GM12865 (cell line): ENCODE data around the gene HSDL2.
"Not testable (repeated sequence)": the region's sequence is repeated elsewhere in the genome, so short reads cannot be mapped to it uniquely, and the experiment has no call there.

ENCODE experiments used
- DNase-seq: peaks from one replicate; pipeline ENCODE4 v3.0.0; 2010; ENCODE audit warnings: low read depth
- H3K4me3 ChIP-seq: 2 replicates; pipeline ENCODE4 v1.5.1; 2011; ENCODE audit warnings: mild to moderate bottlenecking, low read depth, low read length, control low read depth
- TF ChIP-seq, protein P1 (sequence below): IDR thresholded peaks from 2 replicates; pipeline ENCODE4 v1.5.1; 2011; ENCODE audit warnings: low read length, control low read depth, low read depth, inconsistent platforms; ENCODE audit not compliant: insufficient read depth; ENCODE audit errors: missing control alignments

The HSDL2 gene

DNA sequence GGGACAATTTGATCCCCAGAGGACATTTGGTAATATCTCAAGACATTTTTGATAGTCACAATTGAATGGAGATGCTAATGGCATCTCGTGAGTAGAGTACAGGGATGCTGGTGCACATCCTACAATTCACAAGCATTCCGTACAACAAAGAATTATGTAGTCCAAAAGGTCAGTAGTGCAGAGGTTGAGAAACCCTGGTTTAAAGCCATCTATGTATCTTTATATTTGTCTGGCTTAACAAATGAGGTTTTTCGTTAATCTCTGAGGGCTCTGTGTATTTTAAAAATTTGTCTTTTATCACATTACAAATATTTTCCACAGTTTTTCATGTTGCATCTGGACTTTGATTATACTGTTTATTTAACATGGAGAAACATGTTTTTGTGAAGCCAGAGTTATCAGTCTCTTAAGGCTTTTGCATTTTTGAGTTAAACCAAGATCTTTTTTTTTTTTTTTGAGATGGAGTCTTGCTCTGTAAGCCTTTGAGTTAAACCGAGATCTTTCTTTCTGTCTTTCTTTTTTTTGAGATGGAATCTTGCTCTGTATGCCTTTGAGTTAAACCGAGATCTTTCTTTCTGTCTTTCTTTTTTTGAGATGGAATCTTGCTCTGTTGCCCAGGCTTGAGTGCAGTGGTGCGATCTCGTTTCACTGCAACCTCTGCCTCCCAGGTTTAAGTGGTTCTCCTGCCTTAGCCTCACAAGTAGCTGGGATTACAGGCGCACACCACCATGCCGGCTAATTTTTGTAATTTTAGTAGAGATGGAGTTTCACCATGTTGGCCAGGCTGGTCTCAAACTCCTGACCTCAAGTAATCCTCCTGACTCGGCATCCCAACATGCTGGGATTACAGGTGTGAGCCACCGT is 2.8 kb downstream of the HSDL2 start:
- DNase-seq, result no peak
- no peak overlapping the region for H3K4me3 ChIP-seq
- TF ChIP-seq, protein P1, sequence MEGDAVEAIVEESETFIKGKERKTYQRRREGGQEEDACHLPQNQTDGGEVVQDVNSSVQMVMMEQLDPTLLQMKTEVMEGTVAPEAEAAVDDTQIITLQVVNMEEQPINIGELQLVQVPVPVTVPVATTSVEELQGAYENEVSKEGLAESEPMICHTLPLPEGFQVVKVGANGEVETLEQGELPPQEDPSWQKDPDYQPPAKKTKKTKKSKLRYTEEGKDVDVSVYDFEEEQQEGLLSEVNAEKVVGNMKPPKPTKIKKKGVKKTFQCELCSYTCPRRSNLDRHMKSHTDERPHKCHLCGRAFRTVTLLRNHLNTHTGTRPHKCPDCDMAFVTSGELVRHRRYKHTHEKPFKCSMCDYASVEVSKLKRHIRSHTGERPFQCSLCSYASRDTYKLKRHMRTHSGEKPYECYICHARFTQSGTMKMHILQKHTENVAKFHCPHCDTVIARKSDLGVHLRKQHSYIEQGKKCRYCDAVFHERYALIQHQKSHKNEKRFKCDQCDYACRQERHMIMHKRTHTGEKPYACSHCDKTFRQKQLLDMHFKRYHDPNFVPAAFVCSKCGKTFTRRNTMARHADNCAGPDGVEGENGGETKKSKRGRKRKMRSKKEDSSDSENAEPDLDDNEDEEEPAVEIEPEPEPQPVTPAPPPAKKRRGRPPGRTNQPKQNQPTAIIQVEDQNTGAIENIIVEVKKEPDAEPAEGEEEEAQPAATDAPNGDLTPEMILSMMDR, result no peak

DNA sequence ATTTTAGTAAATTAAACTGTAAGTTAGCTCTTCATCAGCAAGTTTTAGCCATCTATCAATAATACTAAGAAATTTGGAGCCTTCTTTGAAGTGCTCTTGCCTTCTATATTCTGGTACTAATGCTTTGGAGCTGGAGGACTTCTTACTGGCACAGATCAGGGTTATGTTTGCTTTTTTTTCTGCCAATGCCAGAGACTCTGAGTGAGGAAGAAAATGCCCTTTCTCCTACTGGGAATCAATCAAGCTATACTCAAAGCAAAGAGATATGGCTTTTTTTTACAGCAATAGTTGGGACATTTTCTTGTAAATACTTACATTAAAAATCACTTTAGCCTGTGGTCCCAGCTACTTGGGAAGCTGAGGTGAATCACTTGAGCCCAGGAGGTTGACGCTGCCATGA is 4.3 kb downstream of the HSDL2 start:
- TF ChIP-seq, protein P1, result no peak
- DNase-seq, result no peak
- no peak overlapping the region for H3K4me3 ChIP-seq

DNA sequence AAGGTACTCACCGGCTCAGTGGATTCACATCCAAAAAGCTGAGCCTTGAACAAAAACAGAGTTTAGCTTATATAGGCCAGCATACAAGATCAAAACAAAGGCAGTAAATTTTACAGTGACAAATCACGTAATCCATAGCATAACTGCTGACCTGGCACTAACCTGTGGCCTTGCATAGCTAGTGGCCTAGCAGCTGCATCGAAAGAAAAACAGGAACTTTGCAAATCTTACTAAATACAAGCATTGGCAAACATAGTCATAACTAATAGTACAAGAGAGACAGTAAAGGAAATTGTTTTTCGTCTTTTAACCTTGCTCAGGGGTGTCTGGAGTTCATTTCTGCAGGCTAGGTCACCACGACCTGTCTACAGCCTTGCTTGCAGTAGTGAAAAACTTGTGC is 4.8 kb downstream of the HSDL2 start:
- H3K4me3 ChIP-seq, result no peak overlapping the region
- TF ChIP-seq, protein P1, result no peak
- DNase-seq, result peak; percentile 47

DNA sequence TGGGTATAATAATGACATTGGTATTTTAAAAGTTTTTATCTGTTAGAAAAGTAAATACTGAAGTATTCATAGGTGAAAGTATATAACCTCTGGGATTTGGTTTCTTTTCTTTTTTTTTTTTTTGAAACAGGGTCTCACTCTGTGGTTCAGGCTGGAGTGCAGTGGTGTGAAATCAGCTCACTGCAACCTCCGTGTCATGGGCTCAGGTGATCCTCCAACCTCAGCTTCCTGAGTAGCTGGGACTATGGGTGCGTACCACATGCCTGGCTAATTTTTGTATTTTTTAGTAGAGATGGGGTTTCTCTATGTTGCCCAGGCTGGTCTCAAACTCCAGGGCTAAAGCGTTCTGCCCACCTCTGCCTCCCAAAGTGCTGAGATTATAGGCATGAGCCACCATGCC is 7.2 kb downstream of the HSDL2 start:
- TF ChIP-seq, protein P1, result no peak
- DNase-seq, result no peak
- H3K4me3 ChIP-seq, result no peak overlapping the region

DNA sequence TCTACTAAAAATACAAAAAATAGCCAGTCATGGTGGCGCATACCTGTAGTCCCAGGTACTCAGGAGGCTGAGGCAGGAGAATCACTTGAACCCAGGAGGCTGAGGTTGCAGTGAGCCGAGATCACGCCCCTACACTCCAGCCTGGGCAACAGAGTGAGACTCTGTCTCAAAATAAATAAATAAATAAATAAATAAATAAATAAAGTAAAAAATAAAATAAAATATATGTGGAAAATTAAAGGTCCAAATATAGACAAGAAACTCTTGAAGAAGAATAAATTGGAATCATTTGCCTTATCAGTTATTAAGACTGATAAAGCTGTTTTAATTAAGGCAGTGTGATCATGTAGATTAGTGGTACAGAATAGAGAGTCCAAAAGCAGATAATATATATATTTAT is 10.0 kb downstream of the HSDL2 start:
- DNase-seq, result not testable (repeated sequence)

DNA sequence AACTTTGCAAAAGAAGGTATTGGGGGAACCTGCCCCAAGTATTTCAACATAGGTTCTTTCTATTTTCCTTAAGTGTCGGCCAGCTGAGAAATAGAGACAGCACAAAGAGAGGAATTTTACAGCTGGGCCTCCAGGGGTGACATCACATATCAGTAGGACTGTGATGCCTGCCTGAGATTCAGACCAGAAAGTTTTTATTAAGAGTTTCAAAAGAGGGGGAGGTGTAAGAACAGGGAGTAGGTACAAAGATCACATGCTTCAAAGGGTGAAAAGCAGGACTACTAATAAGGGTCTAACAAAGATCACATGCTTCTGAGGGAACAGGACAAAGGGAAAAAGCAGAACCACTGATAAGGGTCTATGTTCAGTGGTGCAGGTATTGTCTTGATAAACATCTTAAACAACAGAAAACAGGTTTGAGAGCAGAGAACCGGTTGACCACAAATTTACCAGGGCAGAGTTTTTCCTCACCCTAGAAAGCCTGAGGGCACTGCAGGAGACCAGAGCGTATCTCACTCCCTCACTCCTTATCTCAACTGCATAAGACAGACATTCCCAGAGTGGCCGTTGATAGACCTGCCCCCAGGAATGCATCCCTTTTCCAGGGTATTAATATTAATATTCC is 12.1 kb downstream of the HSDL2 start:
- not testable (repeated sequence) for DNase-seq, H3K4me3 ChIP-seq

More for the DNA sequence above, 10.0 kb downstream of the HSDL2 start:
- not testable (repeated sequence) for H3K4me3 ChIP-seq

DNA sequence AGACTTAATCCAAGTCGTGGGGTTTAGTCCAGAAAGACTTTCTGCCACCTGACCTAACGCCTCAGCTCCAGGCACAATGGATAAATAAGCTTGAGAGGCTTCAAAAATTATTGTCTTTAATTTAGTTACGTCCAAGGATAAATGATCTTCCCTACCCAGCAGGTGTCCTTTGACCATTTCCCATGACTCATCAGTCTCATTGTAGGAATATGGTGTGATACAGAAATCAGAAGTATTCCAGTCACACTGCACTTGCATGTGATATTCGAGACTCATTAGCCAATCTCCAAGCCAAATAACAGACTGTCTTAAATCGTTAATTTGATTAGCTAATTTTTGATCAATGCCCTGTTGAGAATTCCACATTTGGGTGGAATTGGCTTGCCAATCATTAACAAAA is 13.2 kb downstream of the HSDL2 start:
- not testable (repeated sequence) for DNase-seq, H3K4me3 ChIP-seq

DNA sequence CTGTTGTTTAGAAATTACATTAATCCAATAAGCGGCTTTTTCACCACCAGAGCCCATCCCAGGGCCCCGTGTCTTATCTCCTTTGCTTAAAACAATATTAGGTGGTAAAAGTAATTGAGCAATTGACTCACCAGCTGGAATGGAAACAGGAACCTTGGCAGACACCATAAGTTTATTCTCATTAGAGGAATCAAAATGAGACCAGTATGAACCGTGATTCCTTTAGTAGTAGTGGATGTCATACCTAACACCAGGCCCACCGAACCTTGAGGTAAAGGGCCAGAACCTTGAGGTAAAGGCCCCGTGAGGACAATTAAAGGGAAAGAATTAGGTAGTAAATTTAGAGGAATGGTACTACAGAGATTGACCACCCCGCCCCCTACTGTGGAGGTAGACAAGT is 16.5 kb downstream of the HSDL2 start:
- no peak overlapping the region for H3K4me3 ChIP-seq
- TF ChIP-seq, protein P1, result no peak

More for the DNA sequence above, 16.5 kb downstream of the HSDL2 start:
- DNase-seq, result no peak
